ENCODE measurements around the gene MAPRE3. TPM values are rescaled to one million over a fixed set of nuclear protein-coding genes. Genes with fewer than 3 reads are reported as not detected.

The MAPRE3 gene
- total and polyA plus RNA-seq, 9 of the 15 experiments (the other 6 are each of a cell fraction or from before 2014, with no cell fraction given) = 0.70 to 43.2 (median 12.6) TPM

- 0 out of 2 replicates have a peak, but pooled peaks have one; percentile 50 for TF ChIP-seq FOXP4 (CRISPR knock-in tag; IDR thresholded peaks at IDR 0.05; ENCODE audit: borderline replicate concordance)
- no peak for TF ChIP-seq ZNF740 (CRISPR knock-in tag; IDR thresholded peaks at IDR 0.05)
- 0 out of 4 replicates have a peak, but pooled peaks of 1 of the 2 experiments have one; percentile 37 for TF ChIP-seq ZNF740 (tag; IDR thresholded peaks at IDR 0.05)
- 0 out of 2 replicates have a peak, but pooled peaks have one; percentile 6 for TF ChIP-seq ZNF121 (CRISPR knock-in tag; conservative IDR thresholded peaks at IDR 0.05)
- no peak for TF ChIP-seq REST (IDR thresholded peaks at IDR 0.05; ENCODE audit: borderline replicate concordance)
- peak; percentile 15; the same call in 1 of the 2 replicates for TF ChIP-seq REST (CRISPR knock-in tag; IDR thresholded peaks at IDR 0.05; ENCODE audit: low read depth)
- TF ChIP-seq PTRF (tag; IDR thresholded peaks at IDR 0.05) = no peak
- TF ChIP-seq ILK (tag; IDR thresholded peaks at IDR 0.05; ENCODE audit: borderline replicate concordance, low read depth) = no peak
- no peak for TF ChIP-seq CHD1 (IDR thresholded peaks at IDR 0.05; ENCODE audit: low read length)
- no peak for TF ChIP-seq SAFB2 (IDR thresholded peaks at IDR 0.05; ENCODE audit: borderline replicate concordance, low read depth, low read length, severe bottlenecking)
- TF ChIP-seq ZBTB17 (CRISPR knock-in tag; IDR thresholded peaks at IDR 0.05) = 0 out of 2 replicates have a peak, but pooled peaks have one; percentile 16
- TF ChIP-seq COPS2 (conservative IDR thresholded peaks at IDR 0.05) = no peak
Measured at GRCh38 chr2:27071990-27072830, 101.8 kb downstream of the MAPRE3 start (continued).

Measured in K562 (cell line).